Measurements from ENCODE around the gene TRIM24. TPM values are rescaled to one million over a fixed set of nuclear protein-coding genes. Genes with fewer than 3 reads are reported as not detected.

Gene TRIM24
- total and polyA plus RNA-seq, 4 donors, result 7.5 to 19.7 (median 11.2) TPM

GRCh38 chr7:138491612-138492386 is 31.7 kb downstream of the TRIM24 start:
- TF ChIP-seq CTCF (IDR thresholded peaks at IDR 0.05; ENCODE audit: low read depth, low read length, missing input control) (no peak), FOXA1 (IDR thresholded peaks at IDR 0.05) (no peak), MAX (IDR thresholded peaks at IDR 0.05) (no peak), ATF3 (IDR thresholded peaks at IDR 0.05) (no peak)
- WGBS, result 90% methylated on average over 4 of the region's 4 CpGs

GRCh38 chr7:138492423-138492822 is 32.4 kb downstream of the TRIM24 start:
- TF ChIP-seq FOXA2 (IDR thresholded peaks at IDR 0.05) (no peak), EGR1 (IDR thresholded peaks at IDR 0.05; ENCODE audit: low read depth in 2 of 2) (no peak), HNF4G (IDR thresholded peaks at IDR 0.05) (no peak), RAD21 (IDR thresholded peaks at IDR 0.05) (no peak), CTCF (IDR thresholded peaks at IDR 0.05; ENCODE audit: low read depth, low read length, missing input control) (no peak), REST (IDR thresholded peaks at IDR 0.05) (no peak), SP1 (IDR thresholded peaks at IDR 0.05) (no peak), FOXA1 (IDR thresholded peaks at IDR 0.05) (no peak), MAX (IDR thresholded peaks at IDR 0.05) (no peak), RXRA (IDR thresholded peaks at IDR 0.05) (no peak), ZBTB33 (IDR thresholded peaks at IDR 0.05) (no peak), ATF3 (IDR thresholded peaks at IDR 0.05) (no peak), YY1 (IDR thresholded peaks at IDR 0.05) (no peak), JUND (IDR thresholded peaks at IDR 0.05) (no peak), NR2F2 (IDR thresholded peaks at IDR 0.05) (no peak), HNF4A (conservative IDR thresholded peaks at IDR 0.05) (no peak), GABPA (IDR thresholded peaks at IDR 0.05 in 1 of 2, conservative IDR thresholded peaks at IDR 0.05 in 1 of 2) (no peak), TAF1 (conservative IDR thresholded peaks at IDR 0.05) (no peak)
- Histone ChIP-seq H3K36me3 (ENCODE audit: control insufficient read depth in 4 of 4, insufficient read depth in 3 of 4, low read depth in 1 of 4, low read length in 3 of 4) (no peaks in the 10 kb centered on the region), H3K9ac (ENCODE audit: low read depth in 1 of 2, low read length in 2 of 2) (no peak overlapping the region), H3K27ac (ENCODE audit: low read depth in 1 of 2, low read length in 2 of 2) (no peak overlapping the region), H3K9me3 (ENCODE audit: control insufficient read depth in 4 of 4, low read length in 3 of 4) (no peaks in the 10 kb centered on the region), H3K27me3 (ENCODE audit: control insufficient read depth in 4 of 4, insufficient read depth in 4 of 4, low read length in 3 of 4) (no peaks in the 10 kb centered on the region), H3K4me1 (ENCODE audit: control insufficient read depth in 4 of 4, insufficient read depth in 4 of 4, low read length in 3 of 4) (peaks cover 0 to 5% (median 0%) of the 10 kb centered on the region in 4 donors), H3K4me3 (ENCODE audit: low read depth in 1 of 3, low read length in 3 of 3) (no peak overlapping the region)
- 78% methylated on average over 4 of the region's 4 CpGs for WGBS
- DNase-seq (ENCODE audit: low spot score), result no peak

More at GRCh38 chr7:138491612-138492386, 31.7 kb downstream of the TRIM24 start:
- H3K4me3 ChIP-seq (ENCODE audit: low read depth in 1 of 3, low read length in 3 of 3), result no peak overlapping the region
- H3K27me3 ChIP-seq (ENCODE audit: control insufficient read depth in 4 of 4, insufficient read depth in 4 of 4, low read length in 3 of 4), result no peaks in the 10 kb centered on the region
- no peak for DNase-seq (ENCODE audit: low spot score)
- no peak overlapping the region for H3K9ac ChIP-seq (ENCODE audit: low read depth in 1 of 2, low read length in 2 of 2)
- peaks cover 0 to 5% (median 0%) of the 10 kb centered on the region in 4 donors for H3K4me1 ChIP-seq (ENCODE audit: control insufficient read depth in 4 of 4, insufficient read depth in 4 of 4, low read length in 3 of 4)
- no peaks in the 10 kb centered on the region for H3K36me3 ChIP-seq (ENCODE audit: control insufficient read depth in 4 of 4, insufficient read depth in 3 of 4, low read depth in 1 of 4, low read length in 3 of 4)
- H3K9me3 ChIP-seq (ENCODE audit: control insufficient read depth in 4 of 4, low read length in 3 of 4), result no peaks in the 10 kb centered on the region
- H3K27ac ChIP-seq (ENCODE audit: low read depth in 1 of 2, low read length in 2 of 2), result no peak overlapping the region

Measured in liver (tissue), 9 donors.